ENCODE measurements around the gene FGFR3. TPM values are rescaled to one million over a fixed set of nuclear protein-coding genes. Genes with fewer than 3 reads are reported as not detected.

The FGFR3 gene
- total and polyA plus RNA-seq, 9 of the 15 experiments (the other 6 are each of a cell fraction or from before 2014, with no cell fraction given): 1.2 to 60.4 (median 12.7) TPM

DNA sequence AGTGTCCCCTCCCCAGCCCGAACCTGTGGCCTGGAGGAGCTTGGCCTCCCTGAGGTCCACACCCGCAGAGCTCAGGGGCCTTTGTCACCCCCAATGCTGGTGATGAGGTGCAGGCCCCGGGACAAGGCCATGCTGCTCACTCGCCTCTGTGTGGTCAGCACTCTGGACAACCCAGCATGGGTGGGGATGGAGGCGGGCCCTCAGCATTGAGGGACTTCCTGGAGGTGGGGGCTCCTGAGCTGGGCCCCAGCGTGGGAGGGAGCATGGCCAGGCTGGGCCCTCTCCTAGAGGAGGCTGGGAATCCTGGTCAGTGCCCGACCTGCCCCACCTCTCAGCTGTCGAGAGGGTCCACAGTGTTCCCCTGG lies 41.2 kb upstream of the FGFR3 start (continued):
- TF ChIP-seq ZNF75A (CRISPR knock-in tag; IDR thresholded peaks at IDR 0.05): no peak
- no peak for TF ChIP-seq STAG1 (CRISPR knock-in tag; IDR thresholded peaks at IDR 0.05; ENCODE audit: borderline replicate concordance)
- no peak for TF ChIP-seq C11orf30 (IDR thresholded peaks at IDR 0.05; ENCODE audit: low read depth)
- TF ChIP-seq, protein P1, sequence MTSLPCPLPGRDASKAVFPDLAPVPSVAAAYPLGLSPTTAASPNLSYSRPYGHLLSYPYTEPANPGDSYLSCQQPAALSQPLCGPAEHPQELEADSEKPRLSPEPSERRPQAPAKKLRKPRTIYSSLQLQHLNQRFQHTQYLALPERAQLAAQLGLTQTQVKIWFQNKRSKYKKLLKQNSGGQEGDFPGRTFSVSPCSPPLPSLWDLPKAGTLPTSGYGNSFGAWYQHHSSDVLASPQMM (CRISPR knock-in tag; IDR thresholded peaks at IDR 0.05): no peak
- TF ChIP-seq ZNF766 (CRISPR knock-in tag; conservative IDR thresholded peaks at IDR 0.05): no peak
- TF ChIP-seq BDP1 (IDR thresholded peaks at IDR 0.05; ENCODE audit: insufficient read depth, insufficient read length): no peak
- TF ChIP-seq, protein P2, sequence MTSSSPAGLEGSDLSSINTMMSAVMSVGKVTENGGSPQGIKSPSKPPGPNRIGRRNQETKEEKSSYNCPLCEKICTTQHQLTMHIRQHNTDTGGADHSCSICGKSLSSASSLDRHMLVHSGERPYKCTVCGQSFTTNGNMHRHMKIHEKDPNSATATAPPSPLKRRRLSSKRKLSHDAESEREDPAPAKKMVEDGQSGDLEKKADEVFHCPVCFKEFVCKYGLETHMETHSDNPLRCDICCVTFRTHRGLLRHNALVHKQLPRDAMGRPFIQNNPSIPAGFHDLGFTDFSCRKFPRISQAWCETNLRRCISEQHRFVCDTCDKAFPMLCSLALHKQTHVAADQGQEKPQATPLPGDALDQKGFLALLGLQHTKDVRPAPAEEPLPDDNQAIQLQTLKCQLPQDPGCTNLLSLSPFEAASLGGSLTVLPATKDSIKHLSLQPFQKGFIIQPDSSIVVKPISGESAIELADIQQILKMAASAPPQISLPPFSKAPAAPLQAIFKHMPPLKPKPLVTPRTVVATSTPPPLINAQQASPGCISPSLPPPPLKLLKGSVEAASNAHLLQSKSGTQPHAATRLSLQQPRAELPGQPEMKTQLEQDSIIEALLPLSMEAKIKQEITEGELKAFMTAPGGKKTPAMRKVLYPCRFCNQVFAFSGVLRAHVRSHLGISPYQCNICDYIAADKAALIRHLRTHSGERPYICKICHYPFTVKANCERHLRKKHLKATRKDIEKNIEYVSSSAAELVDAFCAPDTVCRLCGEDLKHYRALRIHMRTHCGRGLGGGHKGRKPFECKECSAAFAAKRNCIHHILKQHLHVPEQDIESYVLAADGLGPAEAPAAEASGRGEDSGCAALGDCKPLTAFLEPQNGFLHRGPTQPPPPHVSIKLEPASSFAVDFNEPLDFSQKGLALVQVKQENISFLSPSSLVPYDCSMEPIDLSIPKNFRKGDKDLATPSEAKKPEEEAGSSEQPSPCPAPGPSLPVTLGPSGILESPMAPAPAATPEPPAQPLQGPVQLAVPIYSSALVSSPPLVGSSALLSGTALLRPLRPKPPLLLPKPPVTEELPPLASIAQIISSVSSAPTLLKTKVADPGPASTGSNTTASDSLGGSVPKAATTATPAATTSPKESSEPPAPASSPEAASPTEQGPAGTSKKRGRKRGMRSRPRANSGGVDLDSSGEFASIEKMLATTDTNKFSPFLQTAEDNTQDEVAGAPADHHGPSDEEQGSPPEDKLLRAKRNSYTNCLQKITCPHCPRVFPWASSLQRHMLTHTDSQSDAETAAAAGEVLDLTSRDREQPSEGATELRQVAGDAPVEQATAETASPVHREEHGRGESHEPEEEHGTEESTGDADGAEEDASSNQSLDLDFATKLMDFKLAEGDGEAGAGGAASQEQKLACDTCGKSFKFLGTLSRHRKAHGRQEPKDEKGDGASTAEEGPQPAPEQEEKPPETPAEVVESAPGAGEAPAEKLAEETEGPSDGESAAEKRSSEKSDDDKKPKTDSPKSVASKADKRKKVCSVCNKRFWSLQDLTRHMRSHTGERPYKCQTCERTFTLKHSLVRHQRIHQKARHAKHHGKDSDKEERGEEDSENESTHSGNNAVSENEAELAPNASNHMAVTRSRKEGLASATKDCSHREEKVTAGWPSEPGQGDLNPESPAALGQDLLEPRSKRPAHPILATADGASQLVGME (CRISPR knock-in tag; IDR thresholded peaks at IDR 0.05): no peak
